ENCODE measurements around the gene MAPK8.

Gene MAPK8

GRCh38 chr10:48487244-48487643 lies 180.8 kb downstream of the MAPK8 start:
- TF ChIP-seq POLR2A (IDR thresholded peaks at IDR 0.05; ENCODE audit: extremely low read depth, insufficient read length) (no peak), MYC (IDR thresholded peaks at IDR 0.05; ENCODE audit: low read depth, low read length) (no peak), MAX (IDR thresholded peaks at IDR 0.05; ENCODE audit: low read depth, low read length) (no peak)
- TF ChIP-seq, protein P1, sequence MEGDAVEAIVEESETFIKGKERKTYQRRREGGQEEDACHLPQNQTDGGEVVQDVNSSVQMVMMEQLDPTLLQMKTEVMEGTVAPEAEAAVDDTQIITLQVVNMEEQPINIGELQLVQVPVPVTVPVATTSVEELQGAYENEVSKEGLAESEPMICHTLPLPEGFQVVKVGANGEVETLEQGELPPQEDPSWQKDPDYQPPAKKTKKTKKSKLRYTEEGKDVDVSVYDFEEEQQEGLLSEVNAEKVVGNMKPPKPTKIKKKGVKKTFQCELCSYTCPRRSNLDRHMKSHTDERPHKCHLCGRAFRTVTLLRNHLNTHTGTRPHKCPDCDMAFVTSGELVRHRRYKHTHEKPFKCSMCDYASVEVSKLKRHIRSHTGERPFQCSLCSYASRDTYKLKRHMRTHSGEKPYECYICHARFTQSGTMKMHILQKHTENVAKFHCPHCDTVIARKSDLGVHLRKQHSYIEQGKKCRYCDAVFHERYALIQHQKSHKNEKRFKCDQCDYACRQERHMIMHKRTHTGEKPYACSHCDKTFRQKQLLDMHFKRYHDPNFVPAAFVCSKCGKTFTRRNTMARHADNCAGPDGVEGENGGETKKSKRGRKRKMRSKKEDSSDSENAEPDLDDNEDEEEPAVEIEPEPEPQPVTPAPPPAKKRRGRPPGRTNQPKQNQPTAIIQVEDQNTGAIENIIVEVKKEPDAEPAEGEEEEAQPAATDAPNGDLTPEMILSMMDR (IDR thresholded peaks at IDR 0.05; ENCODE audit: low read depth, low read length), result no peak

More at GRCh38 chr10:48487244-48487643, 180.8 kb downstream of the MAPK8 start:
- DNase-seq (ENCODE audit: low read depth), result no peak
- H3K4me3 ChIP-seq (ENCODE audit: low read depth, low read length), result no peak overlapping the region
